HG02840 (cell line): Measurements from ENCODE around the gene PRDM15.
A peak's percentile ranks its signal among the peaks of the same experiment; 100 is the strongest.

Experiments
- ATAC-seq: cut with Tn5 transposase; IDR thresholded peaks from one replicate; pipeline ENCODE4 v1.9.1; 2021; ENCODE audit warnings: mild to moderate bottlenecking, moderate library complexity, moderate number of reproducible peaks; ENCODE audit not compliant: unreplicated experiment, low FRiP score

PRDM15 gene

GRCh38 chr21:41846033-41846317 lies 33.2 kb downstream of the PRDM15 start:
- ATAC-seq, result no peak

- no peak for ATAC-seq
These were observed 33.7 kb downstream of the PRDM15 start for GRCh38 chr21:41845310-41846032.

GRCh38 chr21:41843584-41843983 lies 35.6 kb downstream of the PRDM15 start:
- ATAC-seq, result no peak

GRCh38 chr21:41840880-41841279 lies 38.3 kb downstream of the PRDM15 start:
- ATAC-seq, result no peak

GRCh38 chr21:41839387-41840000 lies 39.6 kb downstream of the PRDM15 start:
- ATAC-seq, result no peak

GRCh38 chr21:41837756-41838297 lies 41.3 kb downstream of the PRDM15 start:
- no peak for ATAC-seq

GRCh38 chr21:41836166-41837015 lies 42.8 kb downstream of the PRDM15 start:
- ATAC-seq, result no peak

GRCh38 chr21:41835711-41836154 lies 43.4 kb downstream of the PRDM15 start:
- no peak for ATAC-seq

GRCh38 chr21:41834926-41835663 lies 44.0 kb downstream of the PRDM15 start:
- ATAC-seq, result no peak

- no peak for ATAC-seq
These were observed 44.8 kb downstream of the PRDM15 start for GRCh38 chr21:41834252-41834925.

GRCh38 chr21:41833497-41834115 lies 45.5 kb downstream of the PRDM15 start:
- peak; percentile 67 for ATAC-seq

- peak; percentile 50 for ATAC-seq
These were observed 46.3 kb downstream of the PRDM15 start for GRCh38 chr21:41832596-41833496.

- ATAC-seq, result no peak
These were observed 47.1 kb downstream of the PRDM15 start for GRCh38 chr21:41831866-41832595.

GRCh38 chr21:41831453-41831831 lies 47.7 kb downstream of the PRDM15 start:
- no peak for ATAC-seq

- ATAC-seq, result no peak
These were observed 48.2 kb downstream of the PRDM15 start for GRCh38 chr21:41830764-41831452.

GRCh38 chr21:41830145-41830707 lies 48.9 kb downstream of the PRDM15 start:
- ATAC-seq, result no peak

- ATAC-seq, result no peak
These were observed 50.2 kb downstream of the PRDM15 start for GRCh38 chr21:41828884-41829360.
